NCI-H526 treated with DMSO at 0.1 percent for 48 hours (cell line): Measurements from ENCODE around the gene RAB15.
A peak's percentile ranks its signal among the peaks of the same experiment; 100 is the strongest.

Experiments
- DNase-seq: peaks from one replicate; lab custom pipeline; 2025; lab: John Stamatoyannopoulos, UW

Gene RAB15

GRCh38 chr14:64971943-64972791 is at the start of gene RAB15:
RAB15 (minus strand) TSS chr14:64972336; CDS start chr14:64972076, 260 bp downstream.
- no peak for DNase-seq

- DNase-seq = peak; percentile 37
Observed at GRCh38 chr14:65019944-65020566, 47.9 kb upstream of the RAB15 start.

GRCh38 chr14:65016471-65016870 is 44.3 kb upstream of the RAB15 start:
- DNase-seq = no peak

- no peak for DNase-seq
Observed at GRCh38 chr14:65015391-65015790, 43.3 kb upstream of the RAB15 start.

- DNase-seq = no peak
Observed at GRCh38 chr14:65012353-65012752, 40.2 kb upstream of the RAB15 start.

- no peak for DNase-seq
Observed at GRCh38 chr14:65011538-65011937, 39.4 kb upstream of the RAB15 start.

- DNase-seq = no peak
Observed at GRCh38 chr14:65010211-65010931, 38.2 kb upstream of the RAB15 start.

- DNase-seq = no peak
Observed at GRCh38 chr14:65007202-65007601, 35.1 kb upstream of the RAB15 start.

- no peak for DNase-seq
Observed at GRCh38 chr14:65006261-65006721, 34.2 kb upstream of the RAB15 start.

GRCh38 chr14:65003394-65003793 is 31.3 kb upstream of the RAB15 start:
- no peak for DNase-seq

- DNase-seq = no peak
Observed at GRCh38 chr14:65002586-65003210, 30.6 kb upstream of the RAB15 start.

GRCh38 chr14:65001723-65002122 is 29.6 kb upstream of the RAB15 start:
- no peak for DNase-seq

- DNase-seq = no peak
Observed at GRCh38 chr14:65000898-65001591, 28.9 kb upstream of the RAB15 start.

- DNase-seq = no peak
Observed at GRCh38 chr14:64998455-64998931, 26.4 kb upstream of the RAB15 start.

- no peak for DNase-seq
Observed at GRCh38 chr14:64997108-64997794, 25.1 kb upstream of the RAB15 start.

GRCh38 chr14:64995291-64995690 is 23.2 kb upstream of the RAB15 start:
- no peak for DNase-seq

- DNase-seq = no peak
Observed at GRCh38 chr14:64994540-64994939, 22.4 kb upstream of the RAB15 start.

- DNase-seq = no peak
Observed at GRCh38 chr14:64993266-64993930, 21.3 kb upstream of the RAB15 start.

GRCh38 chr14:64992328-64992885 is 20.3 kb upstream of the RAB15 start:
- DNase-seq = no peak

- DNase-seq = no peak
Observed at GRCh38 chr14:64990939-64991338, 18.8 kb upstream of the RAB15 start.
